ENCODE data around the gene ARFIP1. TPM values are rescaled to one million over a fixed set of nuclear protein-coding genes. Genes with fewer than 3 reads are reported as not detected.

The ARFIP1 gene
- total and polyA plus RNA-seq, 2 of the 8 experiments (the other 6 are each of a cell fraction or from before 2014, with no cell fraction given), result 13.5 to 38.0 TPM

- no peak for TF ChIP-seq CHD7 (IDR thresholded peaks at IDR 0.05; ENCODE audit: insufficient replicate concordance, low read length)
- TF ChIP-seq KDM5A (IDR thresholded peaks at IDR 0.05; ENCODE audit: low read length), result no peak
These were observed 69.6 kb downstream of the ARFIP1 start (continued) for GRCh38 chr4:152849350-152849749.
